AG09319 (cell line): ENCODE data around the gene GKN1.

Source experiments
- DNase-seq: peaks from one replicate; pipeline ENCODE4 v3.0.0-alpha.2; 2010; ENCODE audit warnings: low read depth; ENCODE audit errors: extremely low read depth
- TF ChIP-seq, protein P1 (sequence below): IDR thresholded peaks from 2 replicates; pipeline ENCODE4 v1.5.1; 2011; ENCODE audit warnings: low read depth, mild to moderate bottlenecking, inconsistent platforms, low read length, moderate library complexity

Gene GKN1, protein sequence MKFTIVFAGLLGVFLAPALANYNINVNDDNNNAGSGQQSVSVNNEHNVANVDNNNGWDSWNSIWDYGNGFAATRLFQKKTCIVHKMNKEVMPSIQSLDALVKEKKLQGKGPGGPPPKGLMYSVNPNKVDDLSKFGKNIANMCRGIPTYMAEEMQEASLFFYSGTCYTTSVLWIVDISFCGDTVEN

DNA sequence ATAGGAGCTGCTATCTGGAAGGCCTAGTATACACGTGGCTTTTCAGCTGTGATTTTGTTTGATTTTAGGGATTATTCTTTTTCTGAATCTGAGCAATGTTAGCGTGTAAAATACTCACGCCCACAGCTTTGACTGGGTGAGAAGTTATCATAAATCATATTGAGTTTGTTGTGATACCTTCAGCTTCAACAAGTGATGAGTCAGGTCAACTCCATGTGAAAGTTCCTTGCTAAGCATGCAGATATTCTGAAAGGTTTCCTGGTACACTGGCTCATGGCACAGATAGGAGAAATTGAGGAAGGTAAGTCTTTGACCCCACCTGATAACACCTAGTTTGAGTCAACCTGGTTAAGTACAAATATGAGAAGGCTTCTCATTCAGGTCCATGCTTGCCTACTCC lies at the start of gene GKN1:
GKN1 (plus strand) TSS at position 386 of the 400 bp plus-strand sequence. CDS start 42 bp downstream, outside the sequence.
- DNase-seq: no peak
- TF ChIP-seq, protein P1, sequence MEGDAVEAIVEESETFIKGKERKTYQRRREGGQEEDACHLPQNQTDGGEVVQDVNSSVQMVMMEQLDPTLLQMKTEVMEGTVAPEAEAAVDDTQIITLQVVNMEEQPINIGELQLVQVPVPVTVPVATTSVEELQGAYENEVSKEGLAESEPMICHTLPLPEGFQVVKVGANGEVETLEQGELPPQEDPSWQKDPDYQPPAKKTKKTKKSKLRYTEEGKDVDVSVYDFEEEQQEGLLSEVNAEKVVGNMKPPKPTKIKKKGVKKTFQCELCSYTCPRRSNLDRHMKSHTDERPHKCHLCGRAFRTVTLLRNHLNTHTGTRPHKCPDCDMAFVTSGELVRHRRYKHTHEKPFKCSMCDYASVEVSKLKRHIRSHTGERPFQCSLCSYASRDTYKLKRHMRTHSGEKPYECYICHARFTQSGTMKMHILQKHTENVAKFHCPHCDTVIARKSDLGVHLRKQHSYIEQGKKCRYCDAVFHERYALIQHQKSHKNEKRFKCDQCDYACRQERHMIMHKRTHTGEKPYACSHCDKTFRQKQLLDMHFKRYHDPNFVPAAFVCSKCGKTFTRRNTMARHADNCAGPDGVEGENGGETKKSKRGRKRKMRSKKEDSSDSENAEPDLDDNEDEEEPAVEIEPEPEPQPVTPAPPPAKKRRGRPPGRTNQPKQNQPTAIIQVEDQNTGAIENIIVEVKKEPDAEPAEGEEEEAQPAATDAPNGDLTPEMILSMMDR: no peak

DNA sequence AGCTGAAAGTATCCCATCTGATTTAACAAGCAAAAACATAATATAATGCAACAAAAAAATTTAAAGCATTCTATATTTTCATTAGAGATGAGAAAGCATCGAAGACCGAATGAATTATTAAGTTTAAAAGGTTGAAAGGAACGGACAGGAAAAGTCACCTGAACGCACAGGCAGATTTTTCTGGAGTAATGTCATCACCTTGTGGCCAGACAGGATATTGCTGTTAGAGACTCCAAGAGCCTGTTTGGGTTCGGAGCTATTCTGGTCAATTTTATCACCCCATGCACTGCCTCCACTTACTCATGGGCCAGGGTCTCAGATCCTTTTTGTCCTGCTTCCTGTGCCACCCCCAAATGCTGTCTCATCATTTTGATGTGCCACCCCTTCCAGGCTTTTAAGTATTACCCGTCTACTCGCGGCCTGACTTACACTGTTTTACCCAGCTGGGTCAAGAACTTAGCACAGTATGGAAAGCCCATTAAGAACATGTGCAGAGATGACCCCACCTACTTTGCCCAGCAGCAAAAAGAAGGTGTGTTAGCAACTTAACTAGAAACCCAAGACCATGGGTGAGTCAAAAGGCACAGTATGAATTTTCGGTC lies 49.0 kb upstream of the GKN1 start:
- no peak for DNase-seq
- TF ChIP-seq, protein P1: peak; percentile 90

DNA sequence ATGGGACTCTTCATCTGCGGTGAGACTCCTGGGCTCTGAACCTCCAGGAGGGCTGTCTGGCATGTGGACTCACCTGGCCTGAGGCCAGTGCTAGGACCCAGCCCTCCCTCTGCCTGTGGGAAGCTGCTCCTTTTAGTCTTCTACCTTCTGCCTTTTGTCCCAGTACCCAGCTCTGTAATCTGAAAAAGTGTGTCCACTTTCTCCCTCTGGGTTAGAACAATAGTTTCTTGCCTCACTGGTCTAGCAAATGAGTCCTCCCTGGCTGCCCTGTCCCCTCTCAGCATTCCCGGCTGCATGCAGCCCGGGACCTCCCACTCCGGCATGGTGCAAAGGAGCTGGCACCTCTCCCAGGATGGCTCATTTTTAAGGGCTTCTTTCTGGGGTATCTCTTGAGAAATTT lies 47.6 kb upstream of the GKN1 start:
- TF ChIP-seq, protein P1: no peak
- DNase-seq: no peak

DNA sequence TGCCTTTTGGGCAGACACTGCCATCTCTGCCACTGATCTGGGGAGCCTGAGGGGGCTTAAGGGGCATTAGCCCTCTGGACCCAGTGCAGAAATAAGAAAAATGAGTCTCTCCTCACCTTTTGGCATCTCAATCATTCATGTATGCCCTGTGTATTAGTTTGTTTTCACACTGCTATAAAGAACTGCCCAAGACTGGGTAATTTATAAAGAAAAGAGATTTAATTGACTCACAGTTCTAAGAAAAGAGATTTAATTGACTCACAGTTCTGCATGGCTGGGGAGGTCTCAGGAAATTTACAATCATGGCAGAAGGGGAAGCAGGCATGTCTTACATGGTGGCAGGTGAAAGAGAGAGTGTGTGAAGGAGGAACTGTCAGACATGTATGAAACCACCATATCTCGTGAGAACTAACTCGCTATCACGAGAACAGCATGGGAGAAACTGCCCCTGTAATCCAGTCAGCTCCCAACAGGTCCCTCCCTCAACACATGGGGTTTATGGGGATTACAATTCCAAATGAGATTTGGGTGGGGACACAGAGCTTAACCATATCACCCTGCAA lies 43.2 kb upstream of the GKN1 start:
- no peak for DNase-seq
- TF ChIP-seq, protein P1: no peak

DNA sequence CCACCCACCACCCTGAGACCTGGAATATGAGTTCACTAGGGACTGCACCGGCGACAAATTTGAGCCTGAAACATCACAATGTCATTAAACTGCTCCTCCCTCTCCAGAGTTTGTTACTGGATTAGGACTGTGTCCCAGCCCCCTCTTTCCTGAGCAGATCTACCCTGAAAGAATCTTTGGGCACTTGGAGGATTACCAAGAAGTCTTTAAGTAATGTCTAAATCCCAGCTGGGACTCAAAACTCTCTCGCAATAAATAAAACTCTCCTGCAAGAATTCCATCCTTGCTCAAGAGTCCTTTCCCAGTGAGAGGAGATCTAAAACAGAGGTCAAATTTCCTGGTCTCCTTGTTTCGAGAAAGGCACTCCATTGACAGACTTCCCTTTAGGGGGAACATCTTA lies 42.6 kb upstream of the GKN1 start:
- peak; percentile 23 for DNase-seq
- TF ChIP-seq, protein P1: no peak

DNA sequence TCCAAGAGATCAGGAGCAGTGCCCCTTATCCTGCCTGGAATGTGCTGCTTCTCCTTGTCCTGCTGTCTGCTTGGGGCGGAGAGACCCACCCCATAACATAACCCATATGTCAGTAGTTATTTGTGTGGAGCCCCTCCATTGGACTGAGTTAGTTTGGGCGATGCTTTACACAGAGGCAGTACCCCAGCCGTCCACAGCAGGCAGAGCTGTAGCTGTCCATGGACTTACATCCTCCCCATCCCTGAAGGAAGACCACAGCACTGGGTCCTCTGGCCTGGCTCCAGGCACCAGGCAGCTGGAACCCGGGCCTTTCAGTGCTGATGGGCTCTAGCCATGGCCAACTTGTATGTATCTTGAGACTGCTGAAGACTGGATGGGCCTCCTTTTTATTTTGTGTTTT lies 42.0 kb upstream of the GKN1 start:
- no peak for DNase-seq
- TF ChIP-seq, protein P1: no peak

DNA sequence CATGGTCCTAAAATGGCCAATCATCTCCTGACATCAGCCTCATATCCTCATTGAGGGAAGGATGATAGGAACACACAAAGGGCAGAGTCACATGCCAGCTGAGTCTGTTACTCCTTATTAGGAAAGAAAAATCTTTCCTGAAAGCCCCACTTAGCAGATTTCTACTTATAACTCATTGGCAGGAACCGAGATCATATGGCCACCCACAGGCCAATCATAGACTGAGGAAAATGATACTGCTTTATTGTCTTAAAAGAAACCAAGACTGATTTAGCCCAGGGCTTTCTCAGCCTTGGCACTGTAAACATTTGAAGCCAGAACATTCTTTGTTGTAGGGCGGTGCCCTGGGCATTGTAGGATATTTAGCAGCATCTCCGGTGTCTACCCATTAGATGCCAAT lies 40.4 kb upstream of the GKN1 start:
- no peak for DNase-seq
- TF ChIP-seq, protein P1: no peak
